B cell (primary cell): ENCODE results near the gene RAB28. TPM values are rescaled to one million over a fixed set of nuclear protein-coding genes. Genes with fewer than 3 reads are reported as not detected.
A peak's percentile ranks its signal among the peaks of the same experiment; 100 is the strongest.

Source experiments
- ATAC-seq: fragments of 200-7000 bp; cut with Tn5 transposase; one replicate; pipeline ENCODE4 v1.10.0; 2021; ENCODE audit warnings: low read depth, mild to moderate bottlenecking, moderate number of reproducible peaks, moderate library complexity
- CTCF ChIA-PET: fragments of 350-600 bp; sonication (Branson Sonifier 250); formaldehyde crosslinking; loops from one replicate; lab custom pipeline; 2021; ENCODE audit warnings: antibody characterized with exemption, inconsistent platforms; lab: Charles Lee
- POLR2A ChIA-PET: fragments of 350-600 bp; sonication (Branson Sonifier 250); formaldehyde crosslinking; loops from one replicate; lab custom pipeline; 2021; ENCODE audit warnings: antibody characterized with exemption; lab: Charles Lee
- DNase-seq: peaks from one replicate; pipeline ENCODE4 v3.0.0; 2013
- H2AFZ ChIP-seq: 2 replicates; pipeline ENCODE4 v1.6.1; 2012; ENCODE audit warnings: mild to moderate bottlenecking, low read depth, low read length; ENCODE audit not compliant: insufficient read depth, poor library complexity, severe bottlenecking
- H3K27ac ChIP-seq, 2 donors: 1 replicate in 1 of 2; 2 replicates in 1 of 2; pipeline ENCODE4 v1.5.1; 2012 to 2013; ENCODE audit warnings: low read length in 2 of 2, mild to moderate bottlenecking in 2 of 2, moderate library complexity in 1 of 2
- H3K27me3 ChIP-seq, 4 experiments: fragments of 200-600 bp in 1 of 4; sonication (generic) in 1 of 4; replicated peaks in 1 of 4; 1 replicate in 2 of 4; 2 replicates in 2 of 4; pipeline versions ENCODE4 v1.6.1 to v1.7.0; 2013 to 2016; ENCODE audit warnings: low read length in 3 of 4, mild to moderate bottlenecking in 2 of 4, mixed read lengths in 1 of 4, moderate library complexity in 1 of 4; ENCODE audit not compliant: insufficient read depth in 4 of 4, control insufficient read depth in 3 of 4; ENCODE audit errors: control extremely low read depth in 1 of 4
- H3K36me3 ChIP-seq, 2 experiments: replicated peaks in 1 of 2; 1 replicate in 1 of 2; 2 replicates in 1 of 2; pipeline versions ENCODE4 v1.6.1 to v1.7.1; 2013; ENCODE audit warnings: low read length in 1 of 2; ENCODE audit not compliant: insufficient read depth in 2 of 2, control insufficient read depth in 1 of 2; ENCODE audit errors: control extremely low read depth in 1 of 2, extremely low read depth in 1 of 2
- H3K4me1 ChIP-seq, 2 donors: fragments of 200-600 bp in 1 of 2; sonication (generic) in 1 of 2; 1 replicate in 1 of 2; 2 replicates in 1 of 2; pipeline versions ENCODE4 v1.5.1 to v1.6.1; 2013 to 2017; ENCODE audit warnings: low read length in 2 of 2; ENCODE audit not compliant: control insufficient read depth in 2 of 2, insufficient read depth in 2 of 2
- H3K4me2 ChIP-seq: replicated peaks from 2 replicates; pipeline ENCODE3; 2012; ENCODE audit warnings: mild to moderate bottlenecking, low read depth, low read length; ENCODE audit not compliant: poor library complexity, severe bottlenecking
- H3K4me3 ChIP-seq, 5 experiments: fragments of 200-600 bp in 1 of 5; sonication (generic) in 1 of 5; 1 replicate in 3 of 5; 2 replicates in 2 of 5; pipeline versions ENCODE4 v1.5.1 to v1.7.0; 2011 to 2016; ENCODE audit warnings: low read length in 4 of 5, mild to moderate bottlenecking in 4 of 5, low read depth in 2 of 5, control low read depth in 1 of 5, moderate library complexity in 1 of 5; ENCODE audit not compliant: insufficient read depth in 1 of 5; ENCODE audit errors: control extremely low read depth in 1 of 5, extremely low read depth in 1 of 5
- H3K79me2 ChIP-seq: fragments of 200-600 bp; sonication (generic); one replicate; pipeline ENCODE4 v1.6.0; 2016; ENCODE audit warnings: low read length; ENCODE audit not compliant: control insufficient read depth, insufficient read depth
- H3K9ac ChIP-seq: fragments of 200-600 bp; sonication (generic); 2 replicates; pipeline ENCODE4 v1.6.1; 2017; ENCODE audit warnings: mild to moderate bottlenecking, low read length, moderate library complexity
- H3K9me3 ChIP-seq, 3 donors: one replicate each; pipeline versions ENCODE4 v1.6.1 to v1.7.1; 2013; ENCODE audit warnings: low read length in 2 of 3; ENCODE audit not compliant: control insufficient read depth in 2 of 3, insufficient read depth in 1 of 3; ENCODE audit errors: control extremely low read depth in 1 of 3
- H4K20me1 ChIP-seq: 2 replicates; pipeline ENCODE4 v1.6.0; 2012; ENCODE audit warnings: mild to moderate bottlenecking, low read length; ENCODE audit not compliant: insufficient read depth, control insufficient read depth, poor library complexity, severe bottlenecking
- H3K27ac Mint-ChIP-seq: one replicate; pipeline ENCODE4 v1.8.0; 2021; ENCODE audit warnings: mixed read lengths
- H3K27me3 Mint-ChIP-seq: one replicate; pipeline ENCODE4 v1.8.0; 2021; ENCODE audit warnings: mixed read lengths
- H3K4me1 Mint-ChIP-seq: one replicate; pipeline ENCODE4 v1.8.0; 2021; ENCODE audit warnings: mixed read lengths
- H3K4me3 Mint-ChIP-seq: one replicate; pipeline ENCODE4 v1.8.0; 2021; ENCODE audit warnings: mixed read lengths
- H3K9me3 Mint-ChIP-seq: one replicate; pipeline ENCODE4 v1.8.0; 2022; ENCODE audit warnings: mixed read lengths; ENCODE audit not compliant: insufficient read depth
- CTCF ChIP-seq: fragments of 200-600 bp; IDR thresholded peaks from one replicate; pipeline ENCODE4 v1.8.0; 2022; ENCODE audit warnings: antibody characterized with exemption, mild to moderate bottlenecking
- EZH2 ChIP-seq: IDR thresholded peaks from 2 replicates; pipeline ENCODE4 v1.6.1; 2012; ENCODE audit warnings: borderline replicate concordance, low read depth, mild to moderate bottlenecking, moderate library complexity, low read length; ENCODE audit not compliant: insufficient read depth, poor library complexity, severe bottlenecking
- WGBS: methylation state at CpG from one replicate; pipeline ENCODE4 v1.1.5; 2013; ENCODE audit warnings: missing lambda C conversion rate; ENCODE audit not compliant: insufficient coverage; 5-methylcytosine and 5-hydroxymethylcytosine counted together
- intact Hi-C: fragments of 100-400 bp; cut with micrococcal nuclease; formaldehyde crosslinking; loops from one replicate; pipeline ENCODE4 v1.10.0; 2022
- polyA plus RNA-seq: library from polyadenylated mRNA; depleted of rRNA; stranded (reverse); fragments of >200 nt; gene quantifications from 2 replicates; pipeline ENCODE4 v1.2.3, GENCODE V29; 2012
- total RNA-seq, 2 donors: library from RNA; stranded (reverse); fragments of 120-200 nt in 1 of 2; gene quantifications; 1 replicate in 1 of 2; 2 replicates in 1 of 2; pipeline versions ENCODE4 v1.2.3 to v1.2.4, GENCODE V29; 2013 to 2022

Gene RAB28
- total and polyA plus RNA-seq, 2 donors (not counting 1 experiment from before 2014, with no cell fraction given): 7.2 to 17.4 TPM

- ChIA-PET POLR2A (no interaction called here), CTCF (interaction anchor here (1.1 to 1.2 kb wide), 3 partner anchors 10 to 46 kb away, joined by 3 to 4 read pairs (median 3); no protein-coding TSS in a partner anchor)
- Histone ChIP-seq H3K9me3 (peaks cover 0 to 2% (median 0%) of the 10 kb centered on the region in 3 donors), H4K20me1 (peaks cover 13% of the 10 kb centered on the region), H3K9ac (no peak overlapping the region), H3K4me1 (peaks cover 0 to 9% of the 10 kb centered on the region in 2 donors), H3K4me3 (no peak overlapping the region), H3K27ac (no peak overlapping the region), H2AFZ (no peak overlapping the region), H3K79me2 (peaks cover 43% of the 10 kb centered on the region), H3K36me3 (no peaks in the 10 kb centered on the region), H3K4me2 (no peak overlapping the region), H3K27me3 (no peaks in the 10 kb centered on the region)
- Mint-ChIP-seq H3K4me3 (no peak overlapping the region), H3K9me3 (peaks cover 6% of the 10 kb centered on the region), H3K27me3 (no peaks in the 10 kb centered on the region), H3K4me1 (peaks cover 40% of the 10 kb centered on the region), H3K27ac (no peak overlapping the region)
- intact Hi-C loops: no loop called here
- DNase-seq (no peak), ATAC-seq (no peak)
- WGBS: 89% methylated on average over 8 of the region's 9 CpGs
- TF ChIP-seq CTCF (peak; percentile 28), EZH2 (no peak)
Observed at GRCh38 chr4:13430834-13431568, 53.1 kb downstream of the RAB28 start.

GRCh38 chr4:13427599-13428325 is 56.4 kb downstream of the RAB28 start:
- DNase-seq (no peak), ATAC-seq (no peak)
- Histone ChIP-seq H3K9me3 (no peaks in the 10 kb centered on the region), H3K27ac (no peak overlapping the region), H3K27me3 (no peaks in the 10 kb centered on the region), H3K36me3 (no peaks in the 10 kb centered on the region), H2AFZ (no peak overlapping the region), H3K4me1 (peaks cover 0 to 7% of the 10 kb centered on the region in 2 donors), H3K4me3 (no peak overlapping the region), H4K20me1 (peaks cover 13% of the 10 kb centered on the region), H3K79me2 (peaks cover 18% of the 10 kb centered on the region), H3K9ac (no peak overlapping the region), H3K4me2 (no peak overlapping the region)
- H3K27me3 Mint-ChIP-seq: no peaks in the 10 kb centered on the region
- H3K27ac Mint-ChIP-seq: no peak overlapping the region
- H3K4me3 Mint-ChIP-seq: no peak overlapping the region
- H3K4me1 Mint-ChIP-seq: peaks cover 26% of the 10 kb centered on the region
- H3K9me3 Mint-ChIP-seq: no peaks in the 10 kb centered on the region
- over 99% methylated on average over 14 of the region's 20 CpGs for WGBS
- POLR2A ChIA-PET: no interaction called here
- CTCF ChIA-PET: no interaction called here
- no peak for TF ChIP-seq CTCF
- TF ChIP-seq EZH2: no peak
- intact Hi-C loops: no loop called here
